ENCODE results near the gene DCUN1D2. TPM values are rescaled to one million over a fixed set of nuclear protein-coding genes. Genes with fewer than 3 reads are reported as not detected.

The DCUN1D2 gene
- total and polyA plus RNA-seq, 10 of the 15 experiments (the other 5 are each of a cell fraction or from before 2014, with no cell fraction given): 2.5 to 23.6 (median 9.3) TPM

- no peaks in the 10 kb centered on the region for H3K27me3 ChIP-seq (replicated peaks in 1 of 2; ENCODE audit: control insufficient read depth in 2 of 2, insufficient read depth in 2 of 2, low read length in 1 of 2)
- H2AFZ ChIP-seq (ENCODE audit: control insufficient read depth, low read depth, low read length): no peak overlapping the region
- CTCF ChIA-PET: no interaction called here
- H4K20me1 ChIP-seq (ENCODE audit: control insufficient read depth, insufficient read depth): no peaks in the 10 kb centered on the region
- 89% methylated on average over 21 of the region's 21 CpGs for WGBS (ENCODE audit: insufficient coverage, insufficient replicate concordance, low lambda C conversion rate, missing lambda C conversion rate)
- POLR2A ChIA-PET: interaction anchor here (0.5 kb wide), 1 partner anchor 19 kb away, joined by 3 read pairs; no protein-coding TSS in a partner anchor
- no TSS peak for BruUV-seq (replicated peaks)
- no peak for ATAC-seq
- no peak for FAIRE-seq
- no peaks in the 10 kb centered on the region for H3K4me1 ChIP-seq (ENCODE audit: control insufficient read depth, insufficient read depth, low read length)
- no peak for DNase-seq (ENCODE audit: low read depth, low spot score)
- H3K9me3 ChIP-seq (replicated peaks; ENCODE audit: control insufficient read depth, insufficient read depth, low read length): no peaks in the 10 kb centered on the region
- SMC1A ChIA-PET (ENCODE audit: uncharacterized antibody, unreplicated experiment): no interaction called here
- no peak overlapping the region for H3K27ac ChIP-seq (ENCODE audit: control insufficient read depth, insufficient read depth)
- H3K79me2 ChIP-seq (ENCODE audit: control insufficient read depth, insufficient read depth, low read length): no peaks in the 10 kb centered on the region
- H3K4me2 ChIP-seq (ENCODE audit: control insufficient read depth, insufficient read depth): no peak overlapping the region
- TF ChIP-seq BRCA1 (IDR thresholded peaks at IDR 0.05; ENCODE audit: low read depth, low read length) (no peak), FOS (IDR thresholded peaks at IDR 0.05; ENCODE audit: borderline replicate concordance, extremely low read depth, insufficient read length) (no peak), MEF2A (IDR thresholded peaks at IDR 0.05; ENCODE audit: insufficient read depth, low read depth, low read length) (no peak), MEF2B (IDR thresholded peaks at IDR 0.05; ENCODE audit: partially characterized antibody, poor library complexity, severe bottlenecking) (no peak)
- no peak overlapping the region for H3K4me3 ChIP-seq
- intact Hi-C loops (cut with micrococcal nuclease; ENCODE audit: unreplicated experiment) (no loop called here), in situ Hi-C loops (cut with MboI) (no loop called here)
- RAD21 ChIA-PET (ENCODE audit: unreplicated experiment): no interaction called here
- H3K9ac ChIP-seq (ENCODE audit: control insufficient read depth, insufficient read depth, low read length): no peak overlapping the region
- H3K36me3 ChIP-seq (ENCODE audit: control insufficient read depth in 2 of 2, insufficient read depth in 2 of 2, low read length in 1 of 2): no peaks in the 10 kb centered on the region
Observed at GRCh38 chr13:113433391-113433916, 57.1 kb downstream of the DCUN1D2 start.

GRCh38 chr13:113432506-113433270, 57.8 kb downstream of the DCUN1D2 start:
- CTCF ChIA-PET: no interaction called here
- H2AFZ ChIP-seq (ENCODE audit: control insufficient read depth, low read depth, low read length): no peak overlapping the region
- H3K9ac ChIP-seq (ENCODE audit: control insufficient read depth, insufficient read depth, low read length): no peak overlapping the region
- RAD21 ChIA-PET (ENCODE audit: unreplicated experiment): no interaction called here
- DNase-seq (ENCODE audit: low read depth, low spot score) (no peak), ATAC-seq (no peak), FAIRE-seq (no peak)
- H3K4me2 ChIP-seq (ENCODE audit: control insufficient read depth, insufficient read depth): no peak overlapping the region
- TF ChIP-seq TCF12 (IDR thresholded peaks at IDR 0.05; ENCODE audit: low read depth, low read length) (no peak), E2F8 (IDR thresholded peaks at IDR 0.05; ENCODE audit: low read depth, partially characterized antibody) (no peak), RUNX3 (IDR thresholded peaks at IDR 0.05; ENCODE audit: low read length) (no peak), RB1 (IDR thresholded peaks at IDR 0.05; ENCODE audit: borderline replicate concordance) (no peak), RELB (IDR thresholded peaks at IDR 0.05; ENCODE audit: low read depth) (no peak), ZNF24 (IDR thresholded peaks at IDR 0.05) (no peak), POLR2AphosphoS2 (IDR thresholded peaks at IDR 0.05; ENCODE audit: low read depth, low read length) (no peak)
- H3K27ac ChIP-seq (ENCODE audit: control insufficient read depth, insufficient read depth): no peak overlapping the region
- H4K20me1 ChIP-seq (ENCODE audit: control insufficient read depth, insufficient read depth): no peaks in the 10 kb centered on the region
- no peak overlapping the region for H3K4me3 ChIP-seq
- no peaks in the 10 kb centered on the region for H3K9me3 ChIP-seq (replicated peaks; ENCODE audit: control insufficient read depth, insufficient read depth, low read length)
- no TSS peak for BruUV-seq (replicated peaks)
- intact Hi-C loops (cut with micrococcal nuclease; ENCODE audit: unreplicated experiment): no loop called here
- H3K79me2 ChIP-seq (ENCODE audit: control insufficient read depth, insufficient read depth, low read length): no peaks in the 10 kb centered on the region
- POLR2A ChIA-PET: no interaction called here
- H3K36me3 ChIP-seq (ENCODE audit: control insufficient read depth in 2 of 2, insufficient read depth in 2 of 2, low read length in 1 of 2): no peaks in the 10 kb centered on the region
- WGBS (ENCODE audit: insufficient coverage, insufficient replicate concordance, low lambda C conversion rate, missing lambda C conversion rate): 69% methylated on average over 34 of the region's 34 CpGs
- SMC1A ChIA-PET (ENCODE audit: uncharacterized antibody, unreplicated experiment): no interaction called here
- H3K4me1 ChIP-seq (ENCODE audit: control insufficient read depth, insufficient read depth, low read length): no peaks in the 10 kb centered on the region
- in situ Hi-C loops (cut with MboI): no loop called here
- no peaks in the 10 kb centered on the region for H3K27me3 ChIP-seq (replicated peaks in 1 of 2; ENCODE audit: control insufficient read depth in 2 of 2, insufficient read depth in 2 of 2, low read length in 1 of 2)
